Measurements from ENCODE around the gene MYO18B.

DNA sequence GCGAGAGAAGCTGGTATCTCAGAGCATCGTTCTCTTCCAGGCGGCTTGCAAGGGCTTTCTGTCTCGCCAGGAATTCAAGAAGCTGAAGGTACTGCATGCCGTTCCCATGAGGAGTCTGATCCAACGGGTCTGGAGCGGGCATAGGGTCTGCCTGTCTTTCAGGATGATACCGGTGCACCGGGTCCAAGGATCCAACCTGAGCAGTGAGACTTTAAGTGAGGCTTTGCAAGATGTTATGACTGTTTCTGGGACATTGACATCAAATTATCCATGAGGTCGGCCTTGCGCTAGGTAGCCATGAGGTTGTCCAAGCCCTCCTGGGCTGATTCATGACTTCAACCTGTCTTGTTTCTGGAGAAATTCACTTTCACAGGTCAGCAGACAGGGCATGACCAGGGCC lies 132.3 kb downstream of the MYO18B start:
- TF ChIP-seq, protein P1, sequence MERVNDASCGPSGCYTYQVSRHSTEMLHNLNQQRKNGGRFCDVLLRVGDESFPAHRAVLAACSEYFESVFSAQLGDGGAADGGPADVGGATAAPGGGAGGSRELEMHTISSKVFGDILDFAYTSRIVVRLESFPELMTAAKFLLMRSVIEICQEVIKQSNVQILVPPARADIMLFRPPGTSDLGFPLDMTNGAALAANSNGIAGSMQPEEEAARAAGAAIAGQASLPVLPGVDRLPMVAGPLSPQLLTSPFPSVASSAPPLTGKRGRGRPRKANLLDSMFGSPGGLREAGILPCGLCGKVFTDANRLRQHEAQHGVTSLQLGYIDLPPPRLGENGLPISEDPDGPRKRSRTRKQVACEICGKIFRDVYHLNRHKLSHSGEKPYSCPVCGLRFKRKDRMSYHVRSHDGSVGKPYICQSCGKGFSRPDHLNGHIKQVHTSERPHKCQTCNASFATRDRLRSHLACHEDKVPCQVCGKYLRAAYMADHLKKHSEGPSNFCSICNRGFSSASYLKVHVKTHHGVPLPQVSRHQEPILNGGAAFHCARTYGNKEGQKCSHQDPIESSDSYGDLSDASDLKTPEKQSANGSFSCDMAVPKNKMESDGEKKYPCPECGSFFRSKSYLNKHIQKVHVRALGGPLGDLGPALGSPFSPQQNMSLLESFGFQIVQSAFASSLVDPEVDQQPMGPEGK (CRISPR knock-in tag; IDR thresholded peaks at IDR 0.05; ENCODE audit: borderline replicate concordance) = no peak
- TF ChIP-seq, protein P2, sequence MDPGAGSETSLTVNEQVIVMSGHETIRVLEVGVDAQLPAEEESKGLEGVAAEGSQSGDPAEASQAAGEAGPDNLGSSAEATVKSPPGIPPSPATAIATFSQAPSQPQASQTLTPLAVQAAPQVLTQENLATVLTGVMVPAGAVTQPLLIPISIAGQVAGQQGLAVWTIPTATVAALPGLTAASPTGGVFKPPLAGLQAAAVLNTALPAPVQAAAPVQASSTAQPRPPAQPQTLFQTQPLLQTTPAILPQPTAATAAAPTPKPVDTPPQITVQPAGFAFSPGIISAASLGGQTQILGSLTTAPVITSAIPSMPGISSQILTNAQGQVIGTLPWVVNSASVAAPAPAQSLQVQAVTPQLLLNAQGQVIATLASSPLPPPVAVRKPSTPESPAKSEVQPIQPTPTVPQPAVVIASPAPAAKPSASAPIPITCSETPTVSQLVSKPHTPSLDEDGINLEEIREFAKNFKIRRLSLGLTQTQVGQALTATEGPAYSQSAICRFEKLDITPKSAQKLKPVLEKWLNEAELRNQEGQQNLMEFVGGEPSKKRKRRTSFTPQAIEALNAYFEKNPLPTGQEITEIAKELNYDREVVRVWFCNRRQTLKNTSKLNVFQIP (CRISPR knock-in tag; IDR thresholded peaks at IDR 0.05; ENCODE audit: borderline replicate concordance, low read depth) = no peak
- TF ChIP-seq RARB (CRISPR knock-in tag; IDR thresholded peaks at IDR 0.05) (no peak), ISL1 (CRISPR knock-in tag; IDR thresholded peaks at IDR 0.05) (no peak), ESRRG (CRISPR knock-in tag; IDR thresholded peaks at IDR 0.05) (no peak), ZNF565 (CRISPR knock-in tag; conservative IDR thresholded peaks at IDR 0.05; ENCODE audit: low read depth) (no peak), ZFP30 (CRISPR knock-in tag; IDR thresholded peaks at IDR 0.05) (no peak), ARNTL (CRISPR knock-in tag; IDR thresholded peaks at IDR 0.05; ENCODE audit: borderline replicate concordance, low read depth) (no peak), OSR1 (CRISPR knock-in tag; IDR thresholded peaks at IDR 0.05) (no peak), GLIS3 (CRISPR knock-in tag; IDR thresholded peaks at IDR 0.05) (no peak), ZNF8 (CRISPR knock-in tag; IDR thresholded peaks at IDR 0.05) (no peak)
- TF ChIP-seq, protein P3, sequence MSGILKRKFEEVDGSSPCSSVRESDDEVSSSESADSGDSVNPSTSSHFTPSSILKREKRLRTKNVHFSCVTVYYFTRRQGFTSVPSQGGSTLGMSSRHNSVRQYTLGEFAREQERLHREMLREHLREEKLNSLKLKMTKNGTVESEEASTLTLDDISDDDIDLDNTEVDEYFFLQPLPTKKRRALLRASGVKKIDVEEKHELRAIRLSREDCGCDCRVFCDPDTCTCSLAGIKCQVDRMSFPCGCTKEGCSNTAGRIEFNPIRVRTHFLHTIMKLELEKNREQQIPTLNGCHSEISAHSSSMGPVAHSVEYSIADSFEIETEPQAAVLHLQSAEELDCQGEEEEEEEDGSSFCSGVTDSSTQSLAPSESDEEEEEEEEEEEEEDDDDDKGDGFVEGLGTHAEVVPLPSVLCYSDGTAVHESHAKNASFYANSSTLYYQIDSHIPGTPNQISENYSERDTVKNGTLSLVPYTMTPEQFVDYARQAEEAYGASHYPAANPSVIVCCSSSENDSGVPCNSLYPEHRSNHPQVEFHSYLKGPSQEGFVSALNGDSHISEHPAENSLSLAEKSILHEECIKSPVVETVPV (CRISPR knock-in tag; IDR thresholded peaks at IDR 0.05) = no peak
- TF ChIP-seq, protein P4, sequence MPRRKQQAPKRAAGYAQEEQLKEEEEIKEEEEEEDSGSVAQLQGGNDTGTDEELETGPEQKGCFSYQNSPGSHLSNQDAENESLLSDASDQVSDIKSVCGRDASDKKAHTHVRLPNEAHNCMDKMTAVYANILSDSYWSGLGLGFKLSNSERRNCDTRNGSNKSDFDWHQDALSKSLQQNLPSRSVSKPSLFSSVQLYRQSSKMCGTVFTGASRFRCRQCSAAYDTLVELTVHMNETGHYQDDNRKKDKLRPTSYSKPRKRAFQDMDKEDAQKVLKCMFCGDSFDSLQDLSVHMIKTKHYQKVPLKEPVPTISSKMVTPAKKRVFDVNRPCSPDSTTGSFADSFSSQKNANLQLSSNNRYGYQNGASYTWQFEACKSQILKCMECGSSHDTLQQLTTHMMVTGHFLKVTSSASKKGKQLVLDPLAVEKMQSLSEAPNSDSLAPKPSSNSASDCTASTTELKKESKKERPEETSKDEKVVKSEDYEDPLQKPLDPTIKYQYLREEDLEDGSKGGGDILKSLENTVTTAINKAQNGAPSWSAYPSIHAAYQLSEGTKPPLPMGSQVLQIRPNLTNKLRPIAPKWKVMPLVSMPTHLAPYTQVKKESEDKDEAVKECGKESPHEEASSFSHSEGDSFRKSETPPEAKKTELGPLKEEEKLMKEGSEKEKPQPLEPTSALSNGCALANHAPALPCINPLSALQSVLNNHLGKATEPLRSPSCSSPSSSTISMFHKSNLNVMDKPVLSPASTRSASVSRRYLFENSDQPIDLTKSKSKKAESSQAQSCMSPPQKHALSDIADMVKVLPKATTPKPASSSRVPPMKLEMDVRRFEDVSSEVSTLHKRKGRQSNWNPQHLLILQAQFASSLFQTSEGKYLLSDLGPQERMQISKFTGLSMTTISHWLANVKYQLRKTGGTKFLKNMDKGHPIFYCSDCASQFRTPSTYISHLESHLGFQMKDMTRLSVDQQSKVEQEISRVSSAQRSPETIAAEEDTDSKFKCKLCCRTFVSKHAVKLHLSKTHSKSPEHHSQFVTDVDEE (CRISPR knock-in tag; IDR thresholded peaks at IDR 0.05) = no peak
